Erythroblast (primary cell): ENCODE results near the gene DHCR7.

ENCODE experiments used
- GATA1 ChIP-seq: IDR thresholded peaks from 2 replicates; pipeline ENCODE4 v1.6.1; 2011; ENCODE audit warnings: low read depth, mild to moderate bottlenecking, control low read depth, low read length, moderate library complexity
- POLR2A ChIP-seq: IDR thresholded peaks from 2 replicates; pipeline ENCODE4 v1.6.1; 2011; ENCODE audit warnings: mild to moderate bottlenecking, low read length

DNA sequence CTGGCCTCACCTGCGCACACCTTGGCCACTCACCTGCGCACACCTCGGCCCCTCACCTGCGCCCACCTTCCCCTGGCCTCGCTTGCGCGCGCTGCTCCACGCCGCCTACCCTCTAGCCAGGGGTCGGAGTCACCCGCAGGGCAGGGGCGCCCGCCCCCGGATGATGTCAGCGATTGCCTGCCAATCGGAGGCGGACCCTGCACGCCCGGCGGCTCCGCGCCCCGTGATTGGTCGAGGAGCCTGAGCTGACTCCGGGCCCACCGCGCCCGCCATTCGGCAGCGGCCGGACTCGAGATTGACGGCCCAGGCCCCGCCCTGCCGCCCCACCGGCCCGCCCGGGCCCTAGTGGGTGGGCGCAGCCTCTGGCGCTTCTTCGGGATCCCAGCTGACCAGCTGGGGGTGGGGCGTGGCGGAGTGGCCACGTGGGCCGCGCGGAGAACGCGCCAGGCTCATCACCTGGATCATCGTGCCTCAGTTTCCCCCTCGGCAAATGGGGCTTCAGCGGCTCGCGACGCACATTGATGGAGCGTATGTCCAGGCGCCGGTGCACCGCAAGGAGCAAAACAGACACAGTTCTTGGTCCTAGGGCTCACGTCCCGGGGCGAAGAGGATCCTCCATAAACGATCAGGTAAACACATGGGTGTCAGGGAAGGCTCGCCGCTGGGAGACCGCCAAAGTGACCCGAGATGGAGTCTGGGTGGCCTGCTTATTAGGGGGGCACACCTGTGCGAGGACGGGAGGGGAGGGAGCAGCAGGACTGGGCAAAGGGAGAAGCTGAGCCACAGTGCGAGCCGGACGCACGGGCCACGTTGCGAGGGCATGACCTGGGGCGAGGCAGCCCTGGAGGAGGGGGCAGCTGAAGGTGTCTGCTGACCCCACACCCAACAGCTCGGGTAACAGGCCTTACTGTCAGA is at the start of gene DHCR7:
- TF ChIP-seq POLR2A (peak; percentile 3), GATA1 (no peak)
